GM18858 (cell line): ENCODE measurements around the gene ACSBG1.
"Not testable (repeated sequence)": the region's sequence is repeated elsewhere in the genome, so short reads cannot be mapped to it uniquely, and the experiment has no call there.

Source experiments
- ATAC-seq: cut with Tn5 transposase; IDR thresholded peaks from one replicate; pipeline ENCODE4 v1.9.1; 2021; ENCODE audit not compliant: unreplicated experiment

ACSBG1 gene

DNA sequence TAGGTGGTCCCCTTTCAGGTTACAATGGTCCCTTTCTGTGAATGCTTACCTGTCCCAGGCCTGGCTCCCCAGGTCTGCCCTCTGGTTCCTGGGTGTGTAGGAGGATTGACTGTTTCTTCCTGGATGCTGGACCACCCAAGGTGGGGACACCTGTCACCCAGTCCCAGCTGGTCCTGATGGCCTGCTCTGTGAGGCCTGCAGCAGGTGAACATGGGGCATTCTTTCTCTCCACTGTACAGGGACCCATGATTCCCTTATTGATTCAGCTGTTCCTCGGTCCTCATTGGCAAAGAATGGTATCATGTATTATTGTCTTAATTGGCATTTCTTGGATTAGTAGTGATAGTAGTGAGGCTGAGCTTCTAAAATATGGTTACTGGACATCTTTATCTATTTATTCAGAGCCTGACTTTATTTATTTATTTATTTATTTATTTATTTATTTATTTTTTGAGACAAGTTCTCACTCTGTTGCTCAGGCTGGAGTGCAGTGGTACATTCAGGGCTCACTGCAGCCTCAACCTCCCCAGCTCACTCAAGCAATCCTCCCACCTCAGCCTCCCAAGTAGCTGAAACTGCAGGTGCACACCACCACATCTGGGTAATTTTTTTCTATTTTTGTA is 21.2 kb upstream of the ACSBG1 start:
- no peak for ATAC-seq

DNA sequence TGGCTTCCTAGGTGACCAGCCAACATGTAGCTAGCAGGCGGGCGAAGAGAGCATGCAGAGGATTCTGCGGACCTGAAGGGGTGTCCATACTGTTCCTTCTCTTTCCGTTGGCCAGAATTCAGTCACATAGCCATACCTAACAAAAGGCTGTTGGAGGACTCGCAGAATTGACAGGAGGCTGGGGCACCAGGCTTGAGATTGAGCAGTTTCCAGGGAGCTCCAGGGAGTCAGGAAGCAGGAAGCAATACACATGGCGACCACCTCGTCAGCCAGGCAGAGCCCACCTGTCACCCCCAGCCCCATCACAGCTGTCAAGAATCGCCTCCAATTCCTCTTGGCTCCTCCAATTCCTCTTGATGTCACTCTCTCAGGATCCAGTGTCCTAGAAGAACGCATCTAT is 16.8 kb upstream of the ACSBG1 start:
- no peak for ATAC-seq

DNA sequence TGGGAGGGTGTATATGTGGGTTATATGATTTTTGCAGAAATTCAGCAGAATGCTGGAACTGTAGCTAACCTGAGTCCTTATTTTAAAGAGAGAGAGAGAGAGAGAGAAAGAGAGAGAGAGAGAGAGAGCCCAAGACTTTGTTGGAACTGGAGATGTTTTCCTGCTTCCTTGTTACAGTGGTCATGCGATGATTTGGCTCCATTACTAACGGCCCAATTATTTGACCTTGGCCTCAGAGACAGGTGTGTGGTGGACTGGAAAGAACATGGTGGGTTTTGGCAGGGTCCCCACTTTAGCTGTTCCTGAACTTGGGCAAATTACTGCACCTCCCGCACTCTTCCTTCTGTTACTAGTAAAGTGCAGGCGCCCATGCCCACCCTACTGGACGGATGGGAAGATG is 14.8 kb upstream of the ACSBG1 start:
- no peak for ATAC-seq

DNA sequence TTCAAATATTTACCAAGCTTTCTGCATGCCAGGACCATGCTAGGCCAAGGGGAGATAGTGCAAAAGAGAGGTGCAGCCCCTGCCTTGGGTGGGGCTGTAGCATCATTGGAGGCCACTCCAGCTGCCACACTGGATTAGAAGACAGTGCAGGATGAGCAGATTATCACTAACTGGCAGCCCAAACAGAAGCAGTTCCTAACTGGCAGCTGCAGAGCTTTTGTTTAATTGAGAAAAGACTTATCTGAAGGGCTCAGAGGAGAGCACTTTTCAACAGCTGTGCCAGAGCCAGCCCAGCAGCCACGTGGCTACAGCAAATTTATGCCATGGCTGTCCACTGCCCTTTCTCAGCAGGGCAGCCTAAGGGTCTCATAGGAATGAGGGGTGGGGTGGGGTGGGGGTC is 13.5 kb upstream of the ACSBG1 start:
- no peak for ATAC-seq

DNA sequence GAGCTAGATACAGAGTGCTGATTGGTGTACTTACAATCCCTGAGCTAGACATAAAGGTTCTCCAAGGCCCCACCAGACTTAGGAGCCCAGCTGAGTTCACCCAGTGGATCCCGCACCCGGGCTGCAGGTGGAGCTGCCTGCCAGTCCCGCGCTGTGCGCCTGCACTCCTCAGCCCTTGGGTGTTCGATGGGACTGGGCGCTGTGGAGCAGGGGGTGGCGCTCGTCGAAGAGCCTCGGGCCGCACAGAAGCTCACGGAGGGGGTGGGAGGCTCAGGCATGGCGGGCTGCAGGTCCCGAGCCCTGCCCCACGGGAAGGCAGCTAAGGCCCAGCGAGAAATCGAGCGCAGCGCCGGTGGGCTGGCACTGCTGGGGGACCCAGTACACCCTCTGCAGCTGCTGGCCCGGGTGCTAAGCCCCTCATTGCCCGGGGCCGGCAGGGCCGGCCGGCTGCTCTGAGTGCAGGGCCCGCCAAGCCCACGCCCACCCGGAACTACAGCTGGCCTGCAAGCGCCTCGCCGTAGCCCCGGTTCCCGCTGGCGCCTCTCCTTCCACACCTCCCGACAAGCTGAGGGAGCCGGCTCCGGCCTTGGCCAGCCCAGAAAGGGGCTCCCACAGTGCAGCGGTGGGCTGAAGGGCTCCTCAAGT is 11.7 kb upstream of the ACSBG1 start:
- not testable (repeated sequence) for ATAC-seq

DNA sequence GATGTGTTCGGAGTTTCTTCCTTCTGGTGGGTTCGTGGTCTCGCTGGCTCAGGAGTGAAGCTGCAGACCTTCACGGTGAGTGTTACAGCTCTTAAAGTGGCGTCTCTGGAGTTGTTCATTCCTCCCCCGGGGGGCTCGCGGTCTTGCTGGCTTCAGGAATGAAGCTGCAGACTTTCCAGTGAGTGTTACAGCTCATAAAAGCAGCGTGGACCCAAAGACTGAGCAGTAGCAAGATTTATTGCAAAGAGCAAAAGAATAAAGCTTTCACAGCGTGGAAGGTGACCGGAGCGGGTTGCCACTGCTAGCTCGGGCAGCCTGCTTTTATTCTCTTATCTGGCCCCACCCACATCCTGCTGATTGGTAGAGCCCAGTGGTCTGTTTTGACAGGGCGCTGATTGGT is 11.0 kb upstream of the ACSBG1 start:
- not testable (repeated sequence) for ATAC-seq

DNA sequence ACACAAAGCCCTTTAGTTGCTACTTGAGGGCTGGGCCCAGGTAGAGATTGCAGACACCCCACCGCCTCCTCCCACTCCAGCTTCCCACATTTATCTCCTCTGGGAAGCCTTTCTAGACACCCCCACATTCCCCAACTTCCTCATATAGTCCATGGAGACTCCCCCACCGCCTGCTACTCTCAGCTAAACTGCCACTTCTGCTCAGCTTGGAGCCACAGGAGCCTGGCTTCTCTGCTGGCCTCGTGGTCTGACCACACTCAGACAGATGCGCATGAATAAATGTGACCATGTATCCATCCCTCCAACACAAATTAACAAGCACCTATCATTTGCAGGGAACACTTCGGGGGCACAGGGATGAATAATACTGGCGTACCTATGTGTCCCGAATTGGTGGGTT is 10.5 kb upstream of the ACSBG1 start:
- no peak for ATAC-seq

DNA sequence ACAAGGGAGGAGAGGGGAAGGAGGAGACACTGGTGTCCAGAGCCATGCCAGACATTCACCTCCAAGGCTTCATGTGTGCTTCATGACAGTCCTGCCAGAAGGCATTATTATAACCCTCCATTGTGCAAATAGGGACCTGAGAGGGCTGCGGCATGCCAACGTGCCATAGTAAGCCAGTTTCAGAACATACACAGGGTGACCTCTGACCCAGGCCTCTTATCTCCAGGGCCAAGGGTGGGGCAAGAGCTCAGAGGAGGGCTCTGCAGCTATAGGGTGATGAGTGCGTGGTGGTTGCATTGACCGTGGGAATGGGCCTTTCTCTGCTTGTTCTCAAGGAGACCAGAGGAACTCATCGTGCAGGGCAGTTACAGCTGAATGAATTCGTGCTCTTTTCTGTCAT is 9.7 kb upstream of the ACSBG1 start:
- no peak for ATAC-seq

DNA sequence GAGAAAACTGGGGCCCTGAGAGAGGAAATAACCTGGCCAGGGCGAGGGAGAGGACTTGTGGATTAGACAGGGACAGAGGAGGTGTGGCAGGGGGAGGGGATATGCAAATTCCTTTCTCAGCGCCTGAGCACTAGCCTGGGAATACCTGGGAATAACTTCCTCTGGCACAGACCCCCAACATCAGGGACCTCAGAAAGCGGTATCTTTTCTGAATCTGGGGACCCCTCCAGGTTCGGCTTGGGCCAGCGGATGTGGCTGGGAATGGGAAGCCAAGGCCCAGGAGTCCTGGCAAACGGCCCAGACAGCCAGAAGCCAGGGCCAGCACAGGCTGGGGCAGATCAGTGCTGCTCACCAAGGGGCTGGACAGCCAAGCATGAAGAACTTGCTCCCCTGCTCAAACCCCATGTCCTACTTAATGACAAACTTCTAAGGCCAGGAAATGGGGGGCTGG is 9.2 kb upstream of the ACSBG1 start:
- no peak for ATAC-seq

DNA sequence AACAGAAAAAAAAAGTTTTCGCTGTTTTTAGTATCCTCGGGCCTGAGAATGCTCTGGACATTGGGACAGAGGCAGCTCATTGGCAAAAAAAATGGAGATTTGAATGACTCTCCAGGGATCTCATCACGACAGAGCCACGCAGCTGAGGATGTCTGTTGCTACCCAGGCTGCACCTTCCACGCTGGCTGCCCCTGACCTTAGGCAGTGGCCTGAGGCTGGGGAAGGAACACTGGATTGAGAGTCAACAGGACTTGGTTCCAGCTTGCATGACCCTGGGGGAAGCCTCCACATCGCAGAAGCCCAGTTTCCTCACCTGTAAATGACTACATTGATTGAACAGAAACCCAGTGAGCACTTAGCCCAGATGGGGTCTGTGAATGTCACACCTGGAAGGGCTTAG is 8.7 kb upstream of the ACSBG1 start:
- no peak for ATAC-seq

DNA sequence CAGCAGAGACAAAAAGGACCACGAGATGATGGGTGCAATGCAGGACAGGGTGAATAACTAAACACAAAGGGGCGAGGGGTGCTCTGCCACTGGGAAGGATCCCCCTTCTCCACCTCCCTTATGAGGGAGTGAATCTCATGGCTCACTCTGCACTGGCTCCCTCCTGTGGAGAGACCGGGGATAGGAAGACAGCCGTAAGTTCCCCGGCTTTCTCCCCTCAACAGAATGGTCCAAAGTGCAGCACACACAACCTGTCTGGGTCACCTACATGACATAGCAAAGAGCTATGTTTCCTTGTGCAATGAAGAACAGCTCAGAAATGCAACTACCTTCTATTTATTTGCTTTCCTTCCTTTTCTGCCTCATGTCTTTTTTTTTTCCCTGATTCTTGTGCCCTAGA is 7.8 kb upstream of the ACSBG1 start:
- no peak for ATAC-seq

DNA sequence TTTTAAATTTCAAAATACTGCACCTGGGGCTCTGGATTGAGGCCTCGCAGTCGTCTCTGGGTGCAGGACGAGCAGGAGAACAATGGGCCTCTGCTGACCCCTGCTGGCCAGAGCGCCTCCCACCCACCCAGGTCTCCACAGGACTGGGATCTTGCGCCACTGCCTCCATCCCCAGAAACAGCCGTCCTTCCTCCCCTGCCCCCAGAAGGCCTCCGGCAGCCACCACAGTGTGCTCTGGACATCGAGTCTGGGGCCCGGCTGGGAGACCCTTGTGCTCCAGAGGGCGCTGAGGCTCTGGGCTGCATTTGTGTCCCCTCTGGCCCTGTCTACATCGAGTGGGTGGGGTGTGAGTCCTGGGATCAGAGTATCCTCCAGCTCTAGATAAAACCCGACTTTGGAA is 6.7 kb upstream of the ACSBG1 start:
- no peak for ATAC-seq

DNA sequence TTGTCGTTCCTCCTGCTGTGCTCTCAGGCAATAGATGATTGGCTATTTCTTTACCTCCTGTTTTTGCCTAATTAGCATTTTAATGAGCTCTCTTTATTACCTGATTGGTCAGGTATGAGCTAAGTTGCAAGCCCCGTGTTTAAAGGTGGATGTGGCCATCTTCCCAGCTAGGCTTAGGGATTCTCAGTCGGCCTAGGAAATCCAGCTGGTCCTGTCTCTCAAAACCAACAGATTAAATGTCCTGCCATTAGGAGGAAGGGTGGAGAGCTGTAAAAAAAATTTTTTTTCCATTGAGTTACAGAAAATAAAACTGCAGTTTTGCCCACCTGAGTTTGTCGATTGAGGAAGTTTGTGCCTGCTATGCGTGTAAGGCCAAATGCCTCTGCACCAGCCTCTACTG is 5.4 kb upstream of the ACSBG1 start:
- no peak for ATAC-seq

DNA sequence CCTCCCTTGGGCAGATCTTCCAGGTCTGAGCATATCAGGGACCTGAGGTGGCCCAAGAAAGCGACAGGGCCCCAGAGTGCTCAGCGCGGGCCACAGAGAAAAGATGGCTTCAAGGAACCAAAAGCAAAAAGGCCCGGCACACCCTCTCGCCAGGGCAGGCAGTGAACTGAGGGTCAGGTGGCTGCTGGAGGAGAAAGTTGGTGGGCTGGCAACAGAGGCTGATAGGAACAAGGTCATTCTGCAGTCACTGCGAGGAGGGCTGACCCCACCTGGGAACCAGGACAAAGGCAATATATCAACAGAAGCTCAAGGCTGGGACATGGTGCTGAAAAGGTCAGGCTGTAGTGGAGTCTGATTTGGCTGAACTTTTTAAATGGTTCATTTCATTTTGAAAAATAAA is 2.8 kb upstream of the ACSBG1 start:
- no peak for ATAC-seq

DNA sequence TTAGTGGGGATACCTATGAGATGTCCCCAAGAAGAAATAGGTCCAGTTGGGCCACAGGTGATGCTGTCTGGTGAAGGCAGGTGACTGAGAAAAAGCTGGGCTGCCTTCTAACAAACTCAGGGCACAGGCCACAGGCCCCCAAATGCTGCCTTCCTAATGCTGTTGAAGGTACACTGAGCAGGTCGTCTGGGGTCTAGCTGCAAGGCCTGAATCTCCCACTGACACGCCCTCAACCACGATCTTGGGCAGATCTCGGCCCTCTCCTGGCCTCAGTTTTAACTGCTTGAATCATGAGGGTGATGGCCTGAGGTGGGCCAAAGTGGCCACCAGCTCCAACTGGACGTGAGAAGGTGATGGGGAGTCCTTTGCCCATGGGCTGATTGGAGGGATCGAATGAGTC is 2.1 kb upstream of the ACSBG1 start:
- ATAC-seq = no peak

DNA sequence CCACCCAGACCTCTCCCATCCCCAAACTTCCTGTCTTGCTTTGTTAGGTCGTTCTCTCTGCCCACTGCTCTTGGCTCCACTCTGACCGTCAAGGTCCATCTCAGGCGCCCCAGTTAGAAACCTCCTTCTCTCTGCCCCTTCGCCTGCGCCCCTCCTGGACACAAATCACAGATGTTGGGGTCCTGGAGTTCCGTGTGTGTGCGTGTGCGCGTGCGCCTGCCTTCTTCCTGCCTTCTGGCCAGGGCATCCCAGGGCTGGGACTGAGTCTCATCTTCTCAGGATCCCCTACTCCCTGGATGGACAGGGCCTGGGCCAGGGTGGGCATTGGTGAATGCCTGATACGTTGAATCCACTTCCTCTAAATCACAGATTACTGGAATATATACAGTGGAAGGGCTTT is 869 bp downstream of the ACSBG1 start:
- no peak for ATAC-seq

DNA sequence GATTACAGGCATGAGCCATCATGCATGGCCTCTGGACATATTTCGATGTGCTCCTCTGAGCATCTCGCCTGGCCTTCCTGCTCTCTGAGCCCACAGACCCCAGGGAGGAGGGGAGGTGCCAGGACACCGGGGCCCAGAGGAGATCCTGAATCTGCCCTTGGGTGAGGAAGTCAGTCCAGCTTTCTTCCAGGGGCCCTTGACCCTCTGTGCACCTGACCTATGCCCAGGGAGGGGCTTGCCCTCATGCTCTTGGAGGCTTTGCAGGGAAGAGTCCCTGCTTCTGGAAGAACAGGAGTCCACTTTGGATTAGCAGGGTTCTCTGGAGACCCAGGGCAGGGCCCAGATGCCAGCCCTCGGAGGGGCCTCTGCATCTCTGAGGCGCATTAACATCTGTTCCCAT is 1.4 kb downstream of the ACSBG1 start:
- ATAC-seq = no peak

DNA sequence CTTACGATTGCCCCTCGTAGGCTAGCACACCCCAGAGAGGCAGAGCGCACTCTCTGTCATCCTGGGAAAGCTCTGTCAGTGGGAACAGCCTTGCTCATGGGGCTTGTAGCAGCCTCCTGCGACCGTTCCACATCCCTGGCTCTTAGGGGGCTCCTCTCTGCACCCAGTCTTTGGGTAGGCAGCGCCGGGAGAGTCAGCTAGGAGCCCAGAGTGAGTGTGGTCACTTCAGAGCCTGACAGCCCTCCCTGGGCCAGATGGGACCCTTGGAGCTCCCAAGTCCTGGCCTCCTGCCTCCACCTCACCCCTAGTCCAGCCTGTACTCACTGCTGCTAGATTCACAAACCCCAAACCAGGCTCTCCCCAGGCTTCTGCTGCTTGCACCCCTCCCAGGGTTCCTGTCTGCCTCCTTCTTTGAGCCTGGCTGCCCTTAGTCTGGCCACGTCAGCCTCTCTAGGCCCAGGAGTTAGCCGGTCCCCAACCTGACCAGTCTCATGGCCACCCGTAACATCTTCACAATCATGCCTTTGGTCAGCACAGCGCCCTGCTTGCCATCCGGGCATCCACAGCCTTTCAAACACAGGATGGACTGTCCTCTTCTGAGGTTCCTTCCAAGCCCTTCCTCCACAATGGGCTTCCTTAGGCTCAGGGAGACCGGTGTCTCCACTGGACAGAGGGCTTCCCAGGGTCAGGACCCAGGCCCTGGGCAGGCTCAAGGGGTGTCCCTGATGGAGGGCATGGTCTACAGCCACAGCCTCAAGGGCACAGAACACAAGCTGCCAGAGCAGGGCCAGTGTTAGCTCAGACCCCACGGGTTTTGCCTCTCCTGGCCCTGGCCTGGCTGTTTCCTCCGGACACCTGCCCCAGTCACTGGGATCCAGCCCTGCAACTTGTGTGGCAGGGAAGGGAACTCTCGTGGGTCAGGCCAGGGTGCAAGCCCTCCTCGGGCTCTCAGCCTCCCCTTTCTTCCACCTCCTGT is 4.6 kb downstream of the ACSBG1 start:
- ATAC-seq = no peak

DNA sequence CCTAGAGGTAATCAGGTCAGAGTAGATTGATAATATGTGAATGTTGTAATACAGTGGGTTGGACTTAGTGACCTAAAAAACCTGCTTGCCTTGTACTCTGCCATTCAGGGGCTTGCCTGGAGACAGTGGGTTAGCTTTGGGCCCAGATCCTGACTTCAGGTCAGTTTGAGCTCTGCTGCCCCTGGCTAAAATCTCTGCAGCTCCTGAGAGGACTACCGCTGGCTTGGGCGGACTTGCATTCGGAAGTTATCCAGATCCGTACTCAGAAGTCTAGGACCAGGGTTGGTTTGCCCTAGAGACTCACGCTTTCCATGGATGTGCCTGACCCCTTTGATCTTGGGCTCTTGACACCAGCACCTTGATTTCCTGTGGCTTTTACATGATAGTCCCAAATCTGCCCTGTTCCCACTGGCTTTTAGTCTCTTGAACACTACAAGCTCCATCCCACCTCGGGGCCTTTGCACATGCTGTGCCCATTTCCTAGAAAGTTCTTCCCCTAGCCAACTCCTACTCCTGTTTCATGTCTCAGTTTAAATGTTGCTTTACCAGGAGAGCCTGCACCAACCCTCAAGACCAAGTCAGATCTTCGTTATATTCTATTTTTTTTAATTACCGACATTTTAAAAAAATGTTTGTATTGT is 5.9 kb downstream of the ACSBG1 start:
- ATAC-seq = no peak

DNA sequence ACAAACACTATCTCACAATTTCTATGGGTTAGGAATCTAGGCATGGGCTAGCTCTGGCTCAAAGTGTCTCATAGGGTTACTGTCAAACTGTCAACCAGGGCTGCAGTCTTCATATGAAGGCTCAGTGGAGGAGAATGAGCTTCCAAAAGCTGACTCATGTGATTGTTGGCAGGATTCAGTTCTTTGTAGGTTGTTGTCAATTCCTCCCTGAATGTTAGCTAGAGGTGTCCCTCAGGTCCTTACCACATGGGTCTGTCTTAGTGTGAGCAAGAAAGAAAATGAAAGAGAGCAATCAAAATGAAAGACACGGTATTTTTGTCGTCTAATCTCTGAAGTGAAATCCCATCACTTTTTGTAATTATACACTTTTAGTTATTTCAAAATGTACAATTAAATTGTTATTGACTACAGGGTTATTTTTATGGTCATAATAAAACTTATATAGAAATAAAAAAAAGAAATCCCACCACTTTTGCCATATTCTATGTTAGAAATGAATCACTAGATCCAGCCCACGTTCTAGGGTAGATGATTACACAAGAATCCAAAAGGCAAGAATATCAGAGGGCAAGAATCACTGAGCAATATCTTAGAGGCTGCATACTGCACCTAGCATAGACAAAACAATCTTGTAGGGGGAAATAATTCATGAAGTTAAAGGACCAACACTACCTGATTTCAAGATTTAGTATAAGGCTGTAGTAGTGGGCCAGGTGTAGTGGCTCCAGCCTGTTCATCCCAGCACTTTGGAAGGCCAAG is 8.4 kb downstream of the ACSBG1 start:
- ATAC-seq = no peak

DNA sequence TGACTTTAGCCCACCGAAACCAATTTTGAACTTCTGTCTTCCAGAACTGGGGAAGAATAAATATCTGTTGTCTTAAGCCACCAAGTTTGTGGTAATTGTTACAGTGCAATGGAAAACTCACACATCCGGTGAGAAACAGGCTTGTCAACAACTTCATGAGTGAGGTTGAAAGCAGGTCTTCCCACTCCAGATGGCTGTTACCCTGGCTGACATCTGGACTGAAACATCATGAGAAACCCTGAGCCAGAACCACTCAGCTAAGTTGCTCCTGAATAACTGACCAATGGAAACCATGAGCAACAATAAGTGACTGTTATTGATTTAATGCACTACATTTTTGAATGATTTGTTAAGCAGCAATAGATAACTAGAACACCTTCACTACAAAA is 10.3 kb downstream of the ACSBG1 start:
- no peak for ATAC-seq
